Measurements from ENCODE around the gene PRORP.
A peak's percentile ranks its signal among the peaks of the same experiment; 100 is the strongest.

Gene PRORP

GRCh38 chr14:35123388-35123703, 994 bp downstream of the PRORP start:
- Histone ChIP-seq H3K14ac (ENCODE audit: low read length) (no peak overlapping the region), H2AK5ac (ENCODE audit: low read length) (no peak overlapping the region), H4K91ac (ENCODE audit: low read depth, low read length) (no peak overlapping the region), H3K4me2 (ENCODE audit: low read length) (peak overlapping the region; percentile 75), H3K4me1 (ENCODE audit: control insufficient read depth in 1 of 2, insufficient read depth in 2 of 2, low read length in 2 of 2) (peaks cover 3 to 5% of the 10 kb centered on the region in 2 experiments), H3K9me3 (ENCODE audit: insufficient read depth, low read depth, low read length) (no peaks in the 10 kb centered on the region), H3K79me2 (ENCODE audit: control insufficient read depth, insufficient read depth, low read length, poor library complexity) (peaks cover 6% of the 10 kb centered on the region), H3K27me3 (ENCODE audit: insufficient read depth, low read length) (no peaks in the 10 kb centered on the region), H3K27ac (ENCODE audit: low read depth, low read length) (no peak overlapping the region), H3K4ac (ENCODE audit: low read depth, low read length) (no peak overlapping the region), H3K36me3 (ENCODE audit: control insufficient read depth in 1 of 2, insufficient read depth in 2 of 2, low read length in 2 of 2) (peaks cover 2 to 4% of the 10 kb centered on the region in 2 experiments), H3K4me3 (ENCODE audit: low read depth, low read length) (no peak overlapping the region), H3K9ac (ENCODE audit: low read length) (no peak overlapping the region), H2AFZ (ENCODE audit: insufficient read depth, low read length, poor library complexity) (no peak overlapping the region), H3K18ac (ENCODE audit: low read length) (no peak overlapping the region), H4K8ac (ENCODE audit: low read depth, low read length) (no peak overlapping the region), H3K23ac (ENCODE audit: low read length) (no peak overlapping the region), H2BK12ac (ENCODE audit: low read length) (no peak overlapping the region), H4K12ac (ENCODE audit: low read depth, low read length) (no peak overlapping the region), H3K79me1 (ENCODE audit: low read length) (peaks cover 16% of the 10 kb centered on the region), H2BK5ac (ENCODE audit: low read depth, low read length, poor library complexity) (no peak overlapping the region), H2BK120ac (ENCODE audit: insufficient read depth, low read length, poor library complexity) (no peak overlapping the region)
- no CpG with 5 or more reads among the region's 3 CpGs for WGBS (ENCODE audit: extremely low coverage, insufficient coverage, insufficient read length)
- no peak for DNase-seq

GRCh38 chr14:35124127-35124526, 1.8 kb downstream of the PRORP start:
- Histone ChIP-seq H3K79me2 (ENCODE audit: control insufficient read depth, insufficient read depth, low read length, poor library complexity) (peaks cover 6% of the 10 kb centered on the region), H2BK12ac (ENCODE audit: low read length) (no peak overlapping the region), H3K79me1 (ENCODE audit: low read length) (peaks cover 16% of the 10 kb centered on the region), H2AFZ (ENCODE audit: insufficient read depth, low read length, poor library complexity) (no peak overlapping the region), H4K8ac (ENCODE audit: low read depth, low read length) (no peak overlapping the region), H3K9me3 (ENCODE audit: insufficient read depth, low read depth, low read length) (no peaks in the 10 kb centered on the region), H3K4me1 (ENCODE audit: control insufficient read depth in 1 of 2, insufficient read depth in 2 of 2, low read length in 2 of 2) (peaks cover 3 to 5% of the 10 kb centered on the region in 2 experiments), H3K4me2 (ENCODE audit: low read length) (no peak overlapping the region), H3K4me3 (ENCODE audit: low read depth, low read length) (no peak overlapping the region), H2AK5ac (ENCODE audit: low read length) (no peak overlapping the region), H2BK120ac (ENCODE audit: insufficient read depth, low read length, poor library complexity) (no peak overlapping the region), H3K36me3 (ENCODE audit: control insufficient read depth in 1 of 2, insufficient read depth in 2 of 2, low read length in 2 of 2) (peaks cover 2 to 4% of the 10 kb centered on the region in 2 experiments), H4K12ac (ENCODE audit: low read depth, low read length) (no peak overlapping the region), H3K23ac (ENCODE audit: low read length) (no peak overlapping the region), H3K14ac (ENCODE audit: low read length) (no peak overlapping the region), H4K91ac (ENCODE audit: low read depth, low read length) (no peak overlapping the region), H3K18ac (ENCODE audit: low read length) (no peak overlapping the region), H3K4ac (ENCODE audit: low read depth, low read length) (no peak overlapping the region), H2BK5ac (ENCODE audit: low read depth, low read length, poor library complexity) (no peak overlapping the region), H3K27ac (ENCODE audit: low read depth, low read length) (no peak overlapping the region), H3K9ac (ENCODE audit: low read length) (no peak overlapping the region), H3K27me3 (ENCODE audit: insufficient read depth, low read length) (no peaks in the 10 kb centered on the region)
- WGBS (ENCODE audit: extremely low coverage, insufficient coverage, insufficient read length), result no CpG with 5 or more reads among the region's 1 CpG
- no peak for DNase-seq

GRCh38 chr14:35133542-35134328, 11.4 kb downstream of the PRORP start:
- H2BK12ac ChIP-seq (ENCODE audit: low read length), result no peak overlapping the region
- H3K23ac ChIP-seq (ENCODE audit: low read length), result no peak overlapping the region
- peak; percentile 25 to 47 for DNase-seq
- no peak overlapping the region for H3K27ac ChIP-seq (ENCODE audit: low read depth, low read length)
- H2BK120ac ChIP-seq (ENCODE audit: insufficient read depth, low read length, poor library complexity), result no peak overlapping the region
- no peak overlapping the region for H3K4me2 ChIP-seq (ENCODE audit: low read length)
- H3K9me3 ChIP-seq (ENCODE audit: insufficient read depth, low read depth, low read length), result no peaks in the 10 kb centered on the region
- H3K79me2 ChIP-seq (ENCODE audit: control insufficient read depth, insufficient read depth, low read length, poor library complexity), result no peaks in the 10 kb centered on the region
- no peak overlapping the region for H2AFZ ChIP-seq (ENCODE audit: insufficient read depth, low read length, poor library complexity)
- H3K4me1 ChIP-seq (ENCODE audit: control insufficient read depth in 1 of 2, insufficient read depth in 2 of 2, low read length in 2 of 2), result peaks cover 0 to 3% of the 10 kb centered on the region in 2 experiments
- peaks cover 0 to 8% of the 10 kb centered on the region in 2 experiments for H3K36me3 ChIP-seq (ENCODE audit: control insufficient read depth in 1 of 2, insufficient read depth in 2 of 2, low read length in 2 of 2)
- H2BK5ac ChIP-seq (ENCODE audit: low read depth, low read length, poor library complexity), result no peak overlapping the region
- no peak overlapping the region for H2AK5ac ChIP-seq (ENCODE audit: low read length)
- no peak overlapping the region for H4K8ac ChIP-seq (ENCODE audit: low read depth, low read length)
- H3K18ac ChIP-seq (ENCODE audit: low read length), result no peak overlapping the region
- no peak overlapping the region for H4K91ac ChIP-seq (ENCODE audit: low read depth, low read length)
- no peak overlapping the region for H3K4ac ChIP-seq (ENCODE audit: low read depth, low read length)
- H3K9ac ChIP-seq (ENCODE audit: low read length), result no peak overlapping the region
- H3K79me1 ChIP-seq (ENCODE audit: low read length), result no peaks in the 10 kb centered on the region
- no peak overlapping the region for H3K14ac ChIP-seq (ENCODE audit: low read length)
- H3K27me3 ChIP-seq (ENCODE audit: insufficient read depth, low read length), result no peaks in the 10 kb centered on the region
- H3K4me3 ChIP-seq (ENCODE audit: low read depth, low read length), result no peak overlapping the region
- no CpG with 5 or more reads among the region's 6 CpGs for WGBS (ENCODE audit: extremely low coverage, insufficient coverage, insufficient read length)
- H4K12ac ChIP-seq (ENCODE audit: low read depth, low read length), result no peak overlapping the region

- no peak overlapping the region for H2AFZ ChIP-seq (ENCODE audit: insufficient read depth, low read length, poor library complexity)
- WGBS (ENCODE audit: extremely low coverage, insufficient coverage, insufficient read length), result no CpG with 5 or more reads among the region's 4 CpGs
- H3K9ac ChIP-seq (ENCODE audit: low read length), result no peak overlapping the region
- H3K79me2 ChIP-seq (ENCODE audit: control insufficient read depth, insufficient read depth, low read length, poor library complexity), result no peaks in the 10 kb centered on the region
- no peak overlapping the region for H2BK120ac ChIP-seq (ENCODE audit: insufficient read depth, low read length, poor library complexity)
- no peak overlapping the region for H4K8ac ChIP-seq (ENCODE audit: low read depth, low read length)
- H2BK5ac ChIP-seq (ENCODE audit: low read depth, low read length, poor library complexity), result no peak overlapping the region
- H2AK5ac ChIP-seq (ENCODE audit: low read length), result no peak overlapping the region
- no peak overlapping the region for H3K4me3 ChIP-seq (ENCODE audit: low read depth, low read length)
- H3K27me3 ChIP-seq (ENCODE audit: insufficient read depth, low read length), result no peaks in the 10 kb centered on the region
- no peak overlapping the region for H3K27ac ChIP-seq (ENCODE audit: low read depth, low read length)
- H4K12ac ChIP-seq (ENCODE audit: low read depth, low read length), result no peak overlapping the region
- no peaks in the 10 kb centered on the region for H3K79me1 ChIP-seq (ENCODE audit: low read length)
- DNase-seq, result no peak
- no peak overlapping the region for H3K14ac ChIP-seq (ENCODE audit: low read length)
- no peaks in the 10 kb centered on the region for H3K9me3 ChIP-seq (ENCODE audit: insufficient read depth, low read depth, low read length)
- H4K91ac ChIP-seq (ENCODE audit: low read depth, low read length), result no peak overlapping the region
- H3K36me3 ChIP-seq (ENCODE audit: control insufficient read depth in 1 of 2, insufficient read depth in 2 of 2, low read length in 2 of 2), result peaks cover 0 to 8% of the 10 kb centered on the region in 2 experiments
- no peak overlapping the region for H3K4me2 ChIP-seq (ENCODE audit: low read length)
- H3K18ac ChIP-seq (ENCODE audit: low read length), result no peak overlapping the region
- no peak overlapping the region for H3K23ac ChIP-seq (ENCODE audit: low read length)
- no peak overlapping the region for H3K4ac ChIP-seq (ENCODE audit: low read depth, low read length)
- H3K4me1 ChIP-seq (ENCODE audit: control insufficient read depth in 1 of 2, insufficient read depth in 2 of 2, low read length in 2 of 2), result peaks cover 0 to 3% of the 10 kb centered on the region in 2 experiments
- H2BK12ac ChIP-seq (ENCODE audit: low read length), result no peak overlapping the region
Measured at GRCh38 chr14:35134329-35135123, 12.2 kb downstream of the PRORP start.

Measured in trophoblast cell (in vitro differentiated cells and primary cell).